ENCODE measurements around the gene ASF1B.
"Not testable (repeated sequence)": the region's sequence is repeated elsewhere in the genome, so short reads cannot be mapped to it uniquely, and the experiment has no call there.

Gene ASF1B

GRCh38 chr19:14136509-14137281 is at the start of gene ASF1B:
Gene ASF1B, minus strand, starts transcription at chr19:14136589. Its CDS starts 133 bp downstream, at chr19:14136456.
- H3K36me3 Mint-ChIP-seq = peaks cover 47% of the 10 kb centered on the region
- peaks cover 29% of the 10 kb centered on the region for H3K4me1 Mint-ChIP-seq
- no peaks in the 10 kb centered on the region for H3K9me3 Mint-ChIP-seq
- H3K27ac Mint-ChIP-seq = peak within 1 kb of the TSS; percentile 87
- DNase-seq (ENCODE audit: low spot score in 2 of 2) = peak; percentile 92 to 97
- ATAC-seq = peak; percentile 90
- H3K4me3 Mint-ChIP-seq = peak within 1 kb of the TSS; percentile 73

GRCh38 chr19:14185691-14186090 is 49.3 kb upstream of the ASF1B start:
- H3K27ac Mint-ChIP-seq; H3K36me3 Mint-ChIP-seq; H3K4me1 Mint-ChIP-seq; DNase-seq (ENCODE audit: low spot score in 2 of 2); H3K9me3 Mint-ChIP-seq; ATAC-seq; H3K4me3 Mint-ChIP-seq: not testable (repeated sequence)

DNA sequence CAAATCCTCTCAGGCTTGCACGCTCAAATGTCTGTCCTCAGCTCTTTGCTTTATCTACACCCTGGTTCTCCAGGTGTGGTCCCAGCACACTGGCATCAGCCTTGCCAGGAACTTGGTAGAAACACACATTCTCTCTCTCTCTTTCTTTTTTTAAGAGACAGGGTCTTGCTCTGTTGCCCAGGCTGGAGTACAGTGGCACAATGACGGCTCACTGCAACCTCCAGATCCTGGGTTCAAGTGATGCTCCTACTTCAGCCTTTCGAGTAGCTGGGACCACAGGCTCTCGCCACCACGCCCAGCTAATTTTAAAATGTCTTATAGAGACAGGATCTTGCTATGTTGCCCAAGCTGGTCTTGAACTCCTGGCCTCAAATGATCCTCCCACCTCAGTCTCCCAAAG is 48.8 kb upstream of the ASF1B start:
- Mint-ChIP-seq H3K9me3 (no peaks in the 10 kb centered on the region), H3K4me1 (peaks cover 7% of the 10 kb centered on the region), H3K4me3 (no peak overlapping the region), H3K27ac (no peak overlapping the region), H3K36me3 (peaks cover 5% of the 10 kb centered on the region)
- DNase-seq (ENCODE audit: low spot score in 2 of 2) (no peak), ATAC-seq (no peak)

- Mint-ChIP-seq H3K4me1 (peaks cover 7% of the 10 kb centered on the region), H3K9me3 (no peaks in the 10 kb centered on the region)
These were observed 47.5 kb upstream of the ASF1B start for GRCh38 chr19:14183741-14184350.

DNA sequence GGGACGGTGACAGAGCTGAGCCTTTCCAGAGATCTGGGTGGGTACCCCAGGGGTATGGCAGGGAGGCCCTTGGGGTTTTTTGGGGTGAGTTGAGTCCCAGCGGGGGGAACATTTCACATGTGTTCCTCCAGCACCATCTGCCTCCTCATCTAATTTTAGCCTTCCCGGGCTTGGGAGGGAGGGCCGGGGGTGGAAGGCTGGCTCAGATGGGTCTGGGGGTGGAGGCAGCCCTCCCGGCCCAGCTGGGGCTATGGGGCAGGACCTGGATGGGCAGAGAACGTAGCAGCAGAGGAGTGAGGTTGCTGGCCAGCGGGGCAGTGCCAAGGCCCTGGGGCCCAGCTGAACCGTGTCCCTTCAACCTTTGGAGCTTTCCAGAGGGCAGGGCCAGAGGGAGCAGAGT is 46.1 kb upstream of the ASF1B start:
- Mint-ChIP-seq H3K9me3 (no peaks in the 10 kb centered on the region), H3K4me1 (peaks cover 7% of the 10 kb centered on the region), H3K27ac (no peak overlapping the region), H3K36me3 (peaks cover 5% of the 10 kb centered on the region), H3K4me3 (no peak overlapping the region)
- ATAC-seq (no peak), DNase-seq (ENCODE audit: low spot score in 2 of 2) (no peak)

More at GRCh38 chr19:14183741-14184350, 47.5 kb upstream of the ASF1B start:
- no peak for DNase-seq (ENCODE audit: low spot score in 2 of 2)
- Mint-ChIP-seq H3K36me3 (peaks cover 5% of the 10 kb centered on the region), H3K27ac (no peak overlapping the region), H3K4me3 (no peak overlapping the region)
- no peak for ATAC-seq

- Mint-ChIP-seq H3K4me3 (no peak overlapping the region), H3K4me1 (peaks cover 7% of the 10 kb centered on the region), H3K36me3 (peaks cover 5% of the 10 kb centered on the region), H3K9me3 (no peaks in the 10 kb centered on the region), H3K27ac (no peak overlapping the region)
- no peak for DNase-seq (ENCODE audit: low spot score in 2 of 2)
- no peak for ATAC-seq
These were observed 45.5 kb upstream of the ASF1B start for GRCh38 chr19:14181906-14182305.

GRCh38 chr19:14181199-14181598 is 44.8 kb upstream of the ASF1B start:
- not testable (repeated sequence) for H3K27ac Mint-ChIP-seq; DNase-seq (ENCODE audit: low spot score in 2 of 2); H3K4me1 Mint-ChIP-seq; ATAC-seq; H3K9me3 Mint-ChIP-seq; H3K36me3 Mint-ChIP-seq; H3K4me3 Mint-ChIP-seq

DNA sequence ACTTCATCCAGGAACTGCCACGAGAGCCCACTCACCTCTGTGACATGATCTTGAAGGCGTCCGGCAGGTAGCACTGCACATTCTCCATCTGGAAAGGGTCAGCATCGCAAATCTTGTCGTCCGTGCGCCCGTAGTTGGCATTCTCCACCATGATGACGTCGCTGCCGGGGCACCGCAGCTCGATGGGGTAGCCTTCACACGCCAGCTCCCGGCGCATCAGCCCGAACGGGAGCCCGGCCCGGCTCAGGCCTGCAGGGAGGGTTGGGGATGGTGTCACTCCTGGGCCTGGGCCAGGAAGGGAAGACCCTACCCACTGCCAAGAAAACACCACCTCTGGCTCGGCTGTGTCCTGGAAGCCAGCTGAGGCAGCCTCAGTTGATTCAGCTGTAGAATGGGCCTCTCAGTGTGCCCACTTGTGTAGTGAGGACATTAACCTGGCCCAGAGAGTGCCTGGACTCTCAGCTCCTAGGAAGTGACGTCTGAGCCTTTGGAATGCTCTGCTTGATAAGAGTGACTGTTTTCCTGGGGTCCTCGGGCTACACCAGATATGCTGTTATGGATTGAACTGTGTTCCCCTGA is 41.2 kb upstream of the ASF1B start:
- Mint-ChIP-seq H3K27ac (peak overlapping the region; percentile 44), H3K4me3 (no peak overlapping the region), H3K9me3 (no peaks in the 10 kb centered on the region), H3K36me3 (peaks cover 7% of the 10 kb centered on the region), H3K4me1 (peaks cover 10% of the 10 kb centered on the region)
- DNase-seq (ENCODE audit: low spot score in 2 of 2) = no peak
- ATAC-seq = no peak

DNA sequence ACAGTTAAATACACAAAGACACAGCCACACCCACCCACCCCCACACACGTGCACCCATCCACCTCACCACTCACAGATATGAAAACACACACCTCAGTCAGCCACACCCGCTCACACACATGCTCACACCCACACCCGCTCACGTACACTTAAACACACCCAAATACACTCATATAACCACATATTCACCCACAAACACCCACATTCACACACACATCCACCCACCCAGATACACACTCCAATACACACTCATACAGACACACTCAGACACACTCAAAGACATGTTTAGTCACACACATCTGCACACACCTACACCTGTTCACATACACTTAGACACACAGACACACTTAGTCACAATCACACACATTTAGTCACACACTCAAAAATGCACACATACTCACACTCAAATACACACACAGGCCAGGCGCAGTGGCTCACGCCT is 39.0 kb upstream of the ASF1B start:
- Mint-ChIP-seq H3K4me3 (no peak overlapping the region), H3K4me1 (peaks cover 10% of the 10 kb centered on the region), H3K36me3 (peaks cover 7% of the 10 kb centered on the region), H3K9me3 (no peaks in the 10 kb centered on the region), H3K27ac (no peak overlapping the region)
- DNase-seq (ENCODE audit: low spot score in 2 of 2) = no peak
- peak; percentile 32 for ATAC-seq

DNA sequence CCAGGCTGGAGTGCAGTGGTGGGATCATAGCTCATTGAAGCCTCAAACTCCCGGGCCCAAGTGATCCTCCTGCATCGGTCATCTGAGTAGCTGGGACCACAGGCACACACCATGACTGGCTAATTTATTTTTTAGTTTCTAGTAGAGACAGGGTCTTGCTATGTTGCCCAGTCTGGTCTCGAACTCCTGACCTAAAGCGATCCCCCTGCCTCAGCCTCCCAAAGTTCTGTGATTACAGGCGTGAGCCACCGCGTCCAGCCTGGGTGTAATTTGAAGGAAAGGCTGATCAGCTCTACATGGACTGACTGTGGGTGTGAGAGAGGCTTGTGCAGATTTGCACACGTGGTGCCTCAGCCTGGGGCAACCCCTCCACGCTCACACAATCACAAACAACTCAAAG is 38.5 kb upstream of the ASF1B start:
- Mint-ChIP-seq H3K36me3 (peaks cover 12% of the 10 kb centered on the region), H3K9me3 (no peaks in the 10 kb centered on the region), H3K27ac (no peak overlapping the region), H3K4me3 (no peak overlapping the region), H3K4me1 (peaks cover 10% of the 10 kb centered on the region)
- DNase-seq (ENCODE audit: low spot score in 2 of 2) = no peak
- no peak for ATAC-seq

DNA sequence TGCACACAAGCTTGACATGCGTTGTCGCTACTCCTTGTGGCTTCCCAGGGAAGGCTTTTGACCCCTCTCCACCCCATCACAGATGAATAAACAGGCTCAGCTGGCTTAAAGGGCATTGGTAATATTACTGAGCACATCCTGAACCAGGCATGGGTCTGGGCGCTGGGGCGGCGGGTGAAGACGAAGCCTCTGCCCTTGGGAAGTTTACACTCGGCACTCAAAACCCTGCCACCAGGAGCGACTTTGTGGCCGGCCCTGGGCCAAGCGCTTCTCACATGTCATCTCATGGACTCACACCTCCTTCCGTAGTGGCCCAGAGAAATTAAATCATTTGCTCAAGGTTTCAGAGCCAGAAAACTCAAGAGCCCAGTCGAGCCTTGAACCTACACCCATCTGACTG is 32.6 kb upstream of the ASF1B start:
- no peaks in the 10 kb centered on the region for H3K9me3 Mint-ChIP-seq
- H3K4me1 Mint-ChIP-seq = peaks cover 30% of the 10 kb centered on the region
- H3K27ac Mint-ChIP-seq = peak overlapping the region; percentile 87
- no peak for DNase-seq (ENCODE audit: low spot score in 2 of 2)
- peaks cover 20% of the 10 kb centered on the region for H3K36me3 Mint-ChIP-seq
- no peak overlapping the region for H3K4me3 Mint-ChIP-seq
- ATAC-seq = no peak

- peak overlapping the region; percentile 76 for H3K4me3 Mint-ChIP-seq
- ATAC-seq (peak; percentile 2), DNase-seq (ENCODE audit: low spot score in 2 of 2) (no peak)
- H3K36me3 Mint-ChIP-seq = peaks cover 16% of the 10 kb centered on the region
- H3K4me1 Mint-ChIP-seq = peaks cover 30% of the 10 kb centered on the region
- no peaks in the 10 kb centered on the region for H3K9me3 Mint-ChIP-seq
- H3K27ac Mint-ChIP-seq = peak overlapping the region; percentile 87
These were observed 32.0 kb upstream of the ASF1B start for GRCh38 chr19:14168259-14168972.

DNA sequence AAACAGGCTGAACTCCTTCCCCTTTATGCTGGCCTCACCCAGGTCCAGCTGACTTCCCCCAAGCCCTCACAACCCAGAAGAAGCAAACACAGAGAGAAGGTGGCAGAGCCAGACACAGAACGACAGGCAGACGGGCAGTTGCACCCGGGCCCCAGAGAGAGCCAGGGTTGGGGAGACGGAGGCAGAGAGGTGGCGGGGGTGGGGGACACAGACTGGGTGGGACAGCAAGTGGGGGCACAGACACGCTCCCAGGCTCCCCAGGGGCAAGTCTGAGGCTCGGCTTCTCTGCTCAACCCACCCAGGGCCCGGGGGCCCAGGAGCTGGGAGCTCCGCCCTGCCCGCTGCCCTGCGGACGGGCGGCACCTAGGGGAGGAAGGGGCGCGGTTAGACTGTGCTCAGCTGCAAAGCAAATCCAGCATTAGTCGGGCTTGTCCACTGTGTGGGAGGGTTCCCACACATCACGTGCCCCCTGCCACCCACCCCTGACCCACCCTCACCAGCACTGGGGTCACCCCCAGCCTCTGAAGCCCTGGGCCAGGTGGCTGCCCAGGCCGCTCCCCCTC is 31.3 kb upstream of the ASF1B start:
- DNase-seq (ENCODE audit: low spot score in 2 of 2) = no peak
- Mint-ChIP-seq H3K4me1 (peaks cover 30% of the 10 kb centered on the region), H3K4me3 (peak overlapping the region; percentile 76), H3K27ac (peak overlapping the region; percentile 88), H3K36me3 (peaks cover 23% of the 10 kb centered on the region), H3K9me3 (no peaks in the 10 kb centered on the region)
- ATAC-seq = peak; percentile 56

DNA sequence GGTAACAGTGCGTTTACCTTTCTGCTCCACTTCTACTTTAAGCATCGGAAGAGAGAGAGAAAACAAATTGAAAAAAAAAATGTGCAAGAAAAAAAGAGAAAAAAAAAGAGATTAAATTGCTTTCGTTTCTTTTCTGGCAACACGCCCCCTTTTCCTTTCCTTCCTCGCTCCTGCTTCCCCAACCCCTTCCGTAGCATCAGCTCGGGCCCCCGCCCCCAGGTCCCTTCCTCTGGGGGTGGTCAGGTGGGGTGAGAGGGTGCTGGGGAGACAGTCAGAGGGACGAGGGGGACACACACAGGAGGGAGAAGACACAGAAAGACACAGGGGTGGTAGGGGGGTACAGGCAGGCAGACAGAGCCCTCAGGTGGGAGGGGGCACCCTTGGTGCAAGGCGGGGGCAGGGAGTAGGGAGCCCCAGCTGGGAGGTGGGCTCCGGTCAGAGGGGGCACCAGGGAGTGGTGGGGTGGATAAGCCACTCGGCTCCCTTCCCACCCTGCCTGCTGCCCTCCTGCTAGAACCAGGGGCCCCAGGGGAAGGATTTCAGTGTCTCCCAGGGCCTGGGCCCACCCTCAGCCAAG is 30.7 kb upstream of the ASF1B start:
- DNase-seq (ENCODE audit: low spot score in 2 of 2) (no peak), ATAC-seq (peak; percentile 12)
- H3K4me3 Mint-ChIP-seq = peak overlapping the region; percentile 76
- peak overlapping the region; percentile 88 for H3K27ac Mint-ChIP-seq
- peaks cover 26% of the 10 kb centered on the region for H3K36me3 Mint-ChIP-seq
- no peaks in the 10 kb centered on the region for H3K9me3 Mint-ChIP-seq
- H3K4me1 Mint-ChIP-seq = peaks cover 30% of the 10 kb centered on the region

All from stimulated activated effector memory CD8-positive, alpha-beta T cell treated with anti-CD3 and anti-CD28 coated beads, Interleukin-12 subunit alpha, Interleukin-12 subunit beta, amount 100 ng/mL, for 72 hours (primary cell).